Memory B cell (primary cell): ENCODE measurements around the gene KARS1.
A peak's percentile ranks its signal among the peaks of the same experiment; 100 is the strongest.

Experiments used
- ATAC-seq: fragments of 150-1000 bp; cut with Tn5 transposase; 2 replicates; pipeline ENCODE4 v1.10.0; 2021; ENCODE audit warnings: low read depth, mild to moderate bottlenecking, moderate library complexity
- DNase-seq, 2 donors: peaks; one replicate each; pipeline ENCODE4 v3.0.0; 2022; ENCODE audit warnings: low spot score in 2 of 2
- H3K27ac Mint-ChIP-seq: one replicate; pipeline ENCODE4 v1.8.0; 2022; ENCODE audit warnings: mild to moderate bottlenecking, moderate library complexity, mixed read lengths
- H3K27me3 Mint-ChIP-seq: one replicate; pipeline ENCODE4 v1.8.0; 2022; ENCODE audit warnings: mixed read lengths
- H3K36me3 Mint-ChIP-seq: one replicate; pipeline ENCODE4 v1.8.0; 2022; ENCODE audit warnings: mild to moderate bottlenecking, mixed read lengths
- H3K4me1 Mint-ChIP-seq: one replicate; pipeline ENCODE4 v1.8.0; 2022; ENCODE audit warnings: mixed read lengths
- H3K4me3 Mint-ChIP-seq: one replicate; pipeline ENCODE4 v1.8.0; 2022; ENCODE audit warnings: mild to moderate bottlenecking, moderate library complexity, mixed read lengths
- H3K9me3 Mint-ChIP-seq: one replicate; pipeline ENCODE4 v1.8.0; 2022; ENCODE audit warnings: mixed read lengths

Gene KARS1

DNA sequence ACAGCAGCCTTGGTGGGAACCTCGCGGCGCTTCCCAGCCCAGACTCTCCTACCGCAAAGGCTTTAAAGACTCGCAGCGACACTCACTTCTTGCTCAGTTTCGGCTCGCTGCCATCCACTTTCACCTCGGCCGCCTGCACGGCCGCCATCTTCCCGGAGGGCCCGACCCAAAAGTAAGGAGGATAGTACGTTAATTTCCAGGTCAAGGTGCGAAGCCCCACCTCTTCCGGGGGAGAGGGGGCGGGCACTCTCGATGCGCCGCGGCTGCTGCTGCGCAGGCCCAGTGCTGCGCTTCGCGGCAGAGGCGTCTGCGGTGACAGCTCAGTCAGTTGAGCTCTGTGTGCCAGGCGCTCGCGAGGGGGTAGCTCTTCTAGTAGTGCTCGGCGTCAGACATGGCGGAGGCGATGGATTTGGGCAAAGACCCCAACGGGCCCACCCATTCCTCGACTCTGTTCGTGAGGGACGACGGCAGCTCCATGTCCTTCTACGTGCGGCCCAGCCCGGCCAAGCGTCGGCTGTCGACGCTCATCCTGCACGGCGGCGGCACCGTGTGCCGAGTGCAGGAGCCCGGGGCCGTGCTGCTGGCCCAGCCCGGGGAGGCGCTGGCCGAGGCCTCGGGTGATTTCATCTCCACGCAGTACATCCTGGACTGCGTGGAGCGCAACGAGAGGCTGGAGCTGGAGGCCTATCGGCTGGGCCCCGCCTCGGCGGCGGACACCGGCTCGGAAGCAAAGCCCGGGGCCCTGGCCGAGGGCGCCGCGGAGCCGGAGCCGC is at the start of gene KARS1, which contains the start of gene TERF2IP:
KARS1 (minus strand) TSS at position 174 of the 773 bp plus-strand sequence; CDS start at position 148, 26 bp downstream.
TERF2IP (plus strand) TSS at position 282 of the 773 bp plus-strand sequence; CDS start at position 392, 110 bp downstream.
- Mint-ChIP-seq H3K4me3 (peak within 1 kb of the TSS; percentile 95), H3K27me3 (no peaks in the 10 kb centered on the region), H3K4me1 (peaks cover 33% of the 10 kb centered on the region), H3K27ac (peak within 1 kb of the TSS; percentile 96), H3K36me3 (peaks cover 15% of the 10 kb centered on the region), H3K9me3 (no peaks in the 10 kb centered on the region)
- DNase-seq, result peak; percentile 88 to 94
- ATAC-seq, result peak; percentile 84

DNA sequence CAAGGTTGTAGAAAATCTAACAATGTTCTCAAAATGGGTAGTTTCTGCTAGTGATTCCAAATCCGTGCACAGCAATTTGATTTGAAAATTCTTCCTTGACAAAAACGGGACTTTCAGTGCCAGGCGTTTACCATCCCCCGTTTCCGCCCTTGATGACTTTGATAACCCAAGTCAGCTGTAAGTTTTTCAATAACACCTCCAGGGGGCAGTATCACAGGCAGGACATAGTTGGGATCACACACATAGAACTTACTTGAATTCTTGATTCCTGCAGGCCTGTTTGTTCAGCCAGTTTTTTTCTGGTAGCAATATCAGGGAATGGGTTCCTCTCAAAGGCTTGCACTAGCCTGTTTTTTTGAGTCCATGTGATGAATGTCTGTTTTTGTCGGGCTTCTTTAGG is 48.2 kb upstream of the KARS1 start:
- no peaks in the 10 kb centered on the region for H3K36me3 Mint-ChIP-seq
- H3K4me3 Mint-ChIP-seq, result no peak overlapping the region
- DNase-seq, result no peak

DNA sequence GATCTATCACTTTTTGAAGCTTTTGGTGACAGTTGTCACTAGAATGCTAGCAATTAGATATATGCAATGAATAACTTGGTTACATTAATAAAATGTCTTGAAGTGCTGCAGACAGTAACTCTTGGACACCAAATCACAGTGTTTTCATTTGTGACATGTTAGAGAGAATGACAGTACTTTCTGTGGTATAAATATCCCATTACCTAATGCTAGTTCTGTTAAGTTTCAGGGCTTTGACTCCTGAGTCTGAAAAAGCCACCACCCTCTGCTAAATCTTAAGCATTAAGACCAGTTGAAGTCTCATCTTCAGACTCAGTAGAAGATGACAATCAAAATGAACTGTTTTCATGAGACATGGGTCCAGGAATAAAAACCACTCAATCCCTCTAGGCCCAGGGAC is 39.9 kb upstream of the KARS1 start:
- no peak overlapping the region for H3K4me3 Mint-ChIP-seq
- H3K4me1 Mint-ChIP-seq, result no peaks in the 10 kb centered on the region
- no peak overlapping the region for H3K27ac Mint-ChIP-seq
- peaks cover 7% of the 10 kb centered on the region for H3K9me3 Mint-ChIP-seq
- H3K36me3 Mint-ChIP-seq, result peaks cover 11% of the 10 kb centered on the region
- DNase-seq (no peak), ATAC-seq (no peak)
- H3K27me3 Mint-ChIP-seq, result no peaks in the 10 kb centered on the region

More for the DNA sequence above, 48.2 kb upstream of the KARS1 start:
- no peaks in the 10 kb centered on the region for H3K4me1 Mint-ChIP-seq
- H3K27ac Mint-ChIP-seq, result no peak overlapping the region
- ATAC-seq, result no peak
- no peaks in the 10 kb centered on the region for H3K9me3 Mint-ChIP-seq
- H3K27me3 Mint-ChIP-seq, result no peaks in the 10 kb centered on the region

DNA sequence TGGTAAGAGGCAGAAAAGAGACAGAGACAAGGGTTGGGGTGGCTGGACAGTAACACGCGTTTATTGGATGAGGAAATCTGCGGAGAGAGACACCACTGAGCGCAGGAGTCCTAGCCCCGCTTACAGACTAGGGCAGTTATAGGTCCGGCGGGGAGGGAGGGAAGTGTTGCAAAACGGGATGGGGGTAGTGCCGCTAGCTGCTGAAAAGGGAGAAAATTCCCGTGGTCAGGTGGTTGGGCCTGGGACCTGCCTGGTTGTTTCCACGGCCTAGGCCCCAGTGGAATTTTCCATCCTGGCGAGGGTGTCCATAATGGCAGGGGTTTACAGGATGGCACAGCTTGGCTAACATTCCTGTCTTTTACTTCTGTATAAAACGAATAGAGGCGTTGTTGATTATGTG is 34.8 kb upstream of the KARS1 start:
- Mint-ChIP-seq H3K27me3 (no peaks in the 10 kb centered on the region), H3K4me1 (no peaks in the 10 kb centered on the region), H3K36me3 (peaks cover 14% of the 10 kb centered on the region), H3K9me3 (peaks cover 7% of the 10 kb centered on the region), H3K4me3 (no peak overlapping the region), H3K27ac (no peak overlapping the region)
- ATAC-seq (no peak), DNase-seq (no peak)

DNA sequence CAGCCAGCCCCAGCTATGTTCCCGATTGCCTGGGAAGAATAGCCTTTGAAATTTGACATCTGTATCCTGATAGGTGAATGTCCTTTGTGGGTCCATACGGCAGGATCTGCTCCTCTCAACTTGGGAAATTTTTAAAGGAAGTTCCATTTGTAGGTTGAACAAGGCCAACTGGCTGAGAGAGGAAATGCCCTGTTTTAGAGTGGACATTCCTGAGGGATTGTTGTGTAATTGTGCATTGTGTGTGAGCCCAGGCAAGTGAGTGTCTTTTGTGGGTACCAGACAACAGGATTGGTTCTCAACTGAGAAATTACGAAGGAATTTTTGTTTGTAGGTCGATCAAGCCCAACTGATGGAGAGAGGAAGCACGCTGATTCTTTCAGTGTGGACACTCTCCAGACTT is 31.9 kb upstream of the KARS1 start:
- H3K36me3 Mint-ChIP-seq, result peaks cover 17% of the 10 kb centered on the region
- ATAC-seq, result no peak

DNA sequence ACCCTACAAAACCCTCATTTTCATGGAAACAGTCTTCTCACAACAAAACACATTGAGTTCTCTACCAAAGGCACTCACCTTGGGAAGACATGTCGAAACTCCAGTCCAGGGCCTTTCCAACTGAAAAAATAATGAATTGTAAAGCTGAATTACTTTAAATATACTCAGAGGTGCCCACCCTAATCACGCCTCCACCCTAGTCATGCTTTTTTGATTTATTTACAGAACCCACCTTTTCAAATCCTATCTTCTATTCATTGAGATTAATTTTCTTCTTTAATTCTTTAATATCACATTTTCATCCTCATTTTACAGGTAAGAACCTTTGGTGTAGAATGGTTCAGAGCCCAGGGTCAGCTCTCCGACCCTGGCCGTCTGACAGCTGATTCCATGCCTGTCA is 29.4 kb upstream of the KARS1 start, which contains the start of gene CPHXL2:
CPHXL2 (minus strand) TSS at position 101 of the 400 bp plus-strand sequence; CDS start at position 91, 10 bp downstream.
- no peaks in the 10 kb centered on the region for H3K4me1 Mint-ChIP-seq
- no peak within 1 kb of the TSS for H3K4me3 Mint-ChIP-seq
- DNase-seq (no peak), ATAC-seq (no peak)
- no peak within 1 kb of the TSS for H3K27ac Mint-ChIP-seq
- H3K9me3 Mint-ChIP-seq, result no peaks in the 10 kb centered on the region
- H3K27me3 Mint-ChIP-seq, result no peaks in the 10 kb centered on the region
- peaks cover 5% of the 10 kb centered on the region for H3K36me3 Mint-ChIP-seq

More for the DNA sequence above, 31.9 kb upstream of the KARS1 start:
- H3K27me3 Mint-ChIP-seq, result no peaks in the 10 kb centered on the region
- no peak overlapping the region for H3K27ac Mint-ChIP-seq
- no peaks in the 10 kb centered on the region for H3K4me1 Mint-ChIP-seq
- DNase-seq, result no peak
- H3K9me3 Mint-ChIP-seq, result peaks cover 5% of the 10 kb centered on the region
- no peak overlapping the region for H3K4me3 Mint-ChIP-seq

DNA sequence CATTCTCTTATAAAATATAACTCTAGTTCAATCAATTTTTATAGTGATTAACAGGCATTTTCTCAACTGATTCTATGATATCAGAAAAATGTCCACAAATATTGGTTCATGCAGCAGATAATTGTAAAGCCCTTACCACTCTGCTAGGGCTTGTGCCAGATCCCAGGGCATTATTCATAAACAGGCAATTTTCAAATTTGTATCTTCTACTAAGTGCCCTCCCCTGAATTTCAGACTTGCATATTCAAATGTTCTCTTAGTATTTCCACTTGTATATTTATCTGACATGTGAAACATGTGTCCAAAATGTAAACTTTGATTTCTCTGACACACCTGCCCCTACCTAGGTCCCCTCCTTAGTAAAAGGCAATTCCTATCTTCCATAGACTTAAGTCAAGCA is 20.0 kb upstream of the KARS1 start:
- no peak overlapping the region for H3K4me3 Mint-ChIP-seq
- no peaks in the 10 kb centered on the region for H3K9me3 Mint-ChIP-seq
- H3K27me3 Mint-ChIP-seq, result no peaks in the 10 kb centered on the region
- no peak for DNase-seq
- H3K4me1 Mint-ChIP-seq, result no peaks in the 10 kb centered on the region
- H3K27ac Mint-ChIP-seq, result no peak overlapping the region
- no peak for ATAC-seq
- H3K36me3 Mint-ChIP-seq, result peaks cover 2% of the 10 kb centered on the region

GRCh38 chr16:75660726-75661302 is 13.3 kb upstream of the KARS1 start:
- Mint-ChIP-seq H3K4me1 (peaks cover 14% of the 10 kb centered on the region), H3K9me3 (no peaks in the 10 kb centered on the region), H3K4me3 (no peak overlapping the region), H3K27me3 (no peaks in the 10 kb centered on the region), H3K36me3 (peaks cover 25% of the 10 kb centered on the region), H3K27ac (no peak overlapping the region)
- no peak for ATAC-seq
- no peak for DNase-seq

DNA sequence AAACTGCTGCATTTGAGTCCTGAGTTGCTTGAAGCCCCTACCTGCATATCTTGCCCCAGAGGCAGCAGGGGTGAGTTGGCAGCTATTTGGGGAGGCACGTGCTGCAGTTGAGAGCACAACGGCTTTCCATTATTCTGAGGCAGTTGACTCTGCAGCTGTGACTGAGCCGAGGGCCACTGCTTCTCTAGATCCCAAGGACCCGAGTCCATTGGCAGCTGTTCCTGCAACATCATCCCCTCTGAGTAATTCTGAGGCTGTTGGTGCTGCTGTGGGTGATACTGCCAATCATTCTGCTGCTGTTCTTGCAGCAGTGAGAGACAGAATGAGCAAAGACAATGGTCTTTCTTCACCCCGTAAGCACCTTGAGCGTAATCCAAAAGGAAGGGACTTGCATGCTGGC is 12.9 kb upstream of the KARS1 start:
- Mint-ChIP-seq H3K4me1 (peaks cover 15% of the 10 kb centered on the region), H3K27ac (no peak overlapping the region), H3K4me3 (no peak overlapping the region), H3K36me3 (peaks cover 29% of the 10 kb centered on the region), H3K9me3 (no peaks in the 10 kb centered on the region), H3K27me3 (no peaks in the 10 kb centered on the region)
- no peak for ATAC-seq
- DNase-seq, result no peak

DNA sequence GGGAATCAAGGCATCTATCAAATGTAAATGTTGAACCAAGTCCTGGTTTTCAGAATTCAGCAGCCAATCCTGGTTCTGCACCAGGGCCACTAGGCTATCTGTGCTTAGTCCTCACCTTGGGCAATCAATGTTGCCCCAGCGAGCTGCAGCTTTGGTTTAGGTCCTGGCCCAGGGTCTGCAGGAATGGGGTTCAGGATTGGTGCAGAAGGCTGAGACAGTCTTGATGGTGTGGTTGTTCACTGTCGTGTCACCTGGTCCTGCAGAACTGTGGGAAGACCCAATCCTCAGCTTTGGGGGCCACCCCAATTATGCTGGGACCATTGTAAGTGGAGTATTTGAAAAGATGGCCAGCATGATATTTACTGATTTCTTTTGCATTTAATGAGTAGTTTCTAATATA is 10.7 kb upstream of the KARS1 start:
- Mint-ChIP-seq H3K9me3 (no peaks in the 10 kb centered on the region), H3K4me1 (peaks cover 26% of the 10 kb centered on the region), H3K4me3 (no peak overlapping the region), H3K27ac (peak overlapping the region; percentile 28), H3K27me3 (no peaks in the 10 kb centered on the region), H3K36me3 (peaks cover 35% of the 10 kb centered on the region)
- ATAC-seq (no peak), DNase-seq (no peak)

GRCh38 chr16:75653922-75654321 is 6.5 kb upstream of the KARS1 start:
- no peaks in the 10 kb centered on the region for H3K9me3 Mint-ChIP-seq
- no peak for DNase-seq
- no peak for ATAC-seq
- H3K36me3 Mint-ChIP-seq, result peaks cover 38% of the 10 kb centered on the region
- H3K4me1 Mint-ChIP-seq, result peaks cover 53% of the 10 kb centered on the region
- H3K4me3 Mint-ChIP-seq, result peak overlapping the region; percentile 27
- H3K27me3 Mint-ChIP-seq, result no peaks in the 10 kb centered on the region
- peak overlapping the region; percentile 96 for H3K27ac Mint-ChIP-seq

GRCh38 chr16:75648265-75649076 is 1.0 kb upstream of the KARS1 start:
- peaks cover 17% of the 10 kb centered on the region for H3K36me3 Mint-ChIP-seq

DNA sequence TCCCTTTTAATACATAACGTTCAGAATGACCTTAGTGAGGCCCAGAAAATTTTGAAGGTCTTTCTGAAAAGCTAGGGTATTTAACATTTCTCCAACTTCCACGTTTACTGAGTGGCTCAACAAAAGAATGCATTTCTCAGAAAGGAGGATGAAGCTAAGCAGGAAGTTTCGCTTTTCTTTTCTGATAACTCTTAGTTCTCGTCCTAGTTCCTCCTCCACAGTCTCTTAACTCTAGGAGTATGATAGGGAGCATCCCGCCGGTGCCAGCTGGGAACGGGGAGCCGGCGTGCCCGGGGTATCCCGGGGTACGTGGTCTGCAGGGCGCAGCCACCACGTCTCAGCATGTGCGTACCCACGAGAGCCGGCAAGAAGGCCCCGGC is 363 bp downstream of the KARS1 start:
- Mint-ChIP-seq H3K27ac (peak overlapping the region; percentile 96), H3K9me3 (no peaks in the 10 kb centered on the region), H3K4me3 (peak overlapping the region; percentile 95), H3K4me1 (peaks cover 30% of the 10 kb centered on the region), H3K27me3 (no peaks in the 10 kb centered on the region), H3K36me3 (peaks cover 15% of the 10 kb centered on the region)
- peak; percentile 8 for ATAC-seq
- no peak for DNase-seq

More at GRCh38 chr16:75648265-75649076, 1.0 kb upstream of the KARS1 start:
- H3K9me3 Mint-ChIP-seq, result no peaks in the 10 kb centered on the region
- peak overlapping the region; percentile 96 for H3K27ac Mint-ChIP-seq
- H3K27me3 Mint-ChIP-seq, result no peaks in the 10 kb centered on the region
- DNase-seq (peak; percentile 75 to 86), ATAC-seq (peak; percentile 41)
- peaks cover 38% of the 10 kb centered on the region for H3K4me1 Mint-ChIP-seq
- peak overlapping the region; percentile 95 for H3K4me3 Mint-ChIP-seq
